Thymus (tissue), 11 donors: ENCODE data around the gene VAPB. TPM values are rescaled to one million over a fixed set of nuclear protein-coding genes. Genes with fewer than 3 reads are reported as not detected.

Source experiments
- DNase-seq, 9 donors: peaks; one replicate each; pipeline ENCODE4 v3.0.0-alpha.2; 2013; ENCODE audit warnings: low spot score in 9 of 9, low read depth in 6 of 9, missing footprints in 1 of 9
- H3K27ac ChIP-seq, 2 donors: one replicate each; pipeline ENCODE4 v1.5.1; 2013; ENCODE audit warnings: control low read depth in 1 of 2, low read depth in 1 of 2, low read length in 1 of 2, mild to moderate bottlenecking in 1 of 2, moderate library complexity in 1 of 2
- H3K27me3 ChIP-seq, 2 donors: one replicate each; pipeline ENCODE4 v1.5.1; 2013; ENCODE audit warnings: low read length in 1 of 2; ENCODE audit not compliant: control insufficient read depth in 2 of 2, insufficient read depth in 1 of 2
- H3K36me3 ChIP-seq, 2 donors: one replicate each; pipeline ENCODE4 v1.5.1; 2013; ENCODE audit warnings: low read length in 1 of 2, mild to moderate bottlenecking in 1 of 2, moderate library complexity in 1 of 2; ENCODE audit not compliant: control insufficient read depth in 2 of 2, insufficient read depth in 2 of 2
- H3K4me1 ChIP-seq, 2 donors: one replicate each; pipeline ENCODE4 v1.5.1; 2013; ENCODE audit warnings: low read length in 2 of 2; ENCODE audit not compliant: control insufficient read depth in 2 of 2, insufficient read depth in 2 of 2
- H3K4me3 ChIP-seq, 2 donors: one replicate each; pipeline ENCODE4 v1.5.1; 2013; ENCODE audit warnings: low read length in 2 of 2, control low read depth in 1 of 2, mild to moderate bottlenecking in 1 of 2
- H3K9me3 ChIP-seq, 2 donors: one replicate each; pipeline ENCODE4 v1.5.1; 2013; ENCODE audit warnings: low read length in 1 of 2, mild to moderate bottlenecking in 1 of 2; ENCODE audit not compliant: control insufficient read depth in 2 of 2, insufficient read depth in 1 of 2
- WGBS: extraction: QIAGEN DNeasy Blood & Tissue Kit; methylation state at CpG from one replicate; pipeline ENCODE4 v1.1.7; 2013; 5-methylcytosine and 5-hydroxymethylcytosine counted together
- polyA plus RNA-seq: library from polyadenylated mRNA; stranded (reverse); fragments of 200-250 nt; gene quantifications from one replicate; pipeline ENCODE4 v1.2.3, GENCODE V29; 2013
- total RNA-seq: library from RNA; stranded (reverse); fragments of 120-200 nt; gene quantifications from one replicate; pipeline ENCODE4 v1.2.4, GENCODE V29; 2013
- donor health status: healthy.

The VAPB gene
- total and polyA plus RNA-seq, 2 donors = 7.6 to 29.0 TPM

DNA sequence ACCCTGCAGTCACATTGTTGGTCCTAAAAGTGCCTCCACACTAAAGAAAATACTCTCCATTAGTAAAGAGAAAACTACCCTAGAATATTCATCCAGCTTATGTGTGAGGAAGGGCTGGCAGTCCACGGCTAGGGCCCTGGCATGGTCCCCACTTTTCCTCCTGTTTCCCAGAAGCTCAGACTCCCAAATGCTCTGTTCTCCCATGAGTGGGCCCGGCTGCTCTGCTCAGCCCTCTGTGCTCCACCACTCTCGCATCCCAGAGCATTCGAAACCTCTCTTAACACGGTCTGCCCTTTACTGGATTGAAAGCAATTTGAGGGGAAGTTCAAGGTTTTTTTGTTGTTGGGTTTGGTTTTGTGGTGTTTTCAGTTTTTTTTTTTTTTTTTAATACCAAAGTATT is 64.4 kb downstream of the VAPB start:
- WGBS = 96% methylated on average over 5 of the region's 5 CpGs
- Histone ChIP-seq H3K4me1 (peaks cover 0 to 3% of the 10 kb centered on the region in 2 donors), H3K27ac (no peak overlapping the region), H3K36me3 (peaks cover 4 to 12% of the 10 kb centered on the region in 2 donors), H3K9me3 (peaks cover 0 to 3% of the 10 kb centered on the region in 2 donors), H3K27me3 (no peaks in the 10 kb centered on the region), H3K4me3 (no peak overlapping the region)
- DNase-seq = no peak

DNA sequence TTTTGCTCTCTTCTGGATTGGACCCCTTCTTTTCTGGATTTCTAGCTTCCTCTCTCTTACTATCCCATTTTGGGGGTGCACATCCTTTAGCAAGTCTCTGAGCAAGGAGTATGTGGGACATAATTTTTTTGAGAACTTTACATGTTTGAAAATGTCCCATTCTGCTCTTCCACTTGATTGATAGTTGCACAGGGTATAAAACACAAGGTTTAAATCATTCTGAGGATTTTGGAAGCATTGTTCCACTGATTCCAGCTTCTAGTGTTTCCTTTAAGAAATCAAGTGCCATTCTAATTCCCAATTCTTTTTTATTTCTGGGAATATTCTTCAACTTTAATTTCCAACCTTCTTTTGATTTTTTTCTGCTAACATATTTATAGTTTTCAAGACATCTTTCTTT is 65.4 kb downstream of the VAPB start:
- H3K4me3 ChIP-seq = no peak overlapping the region
- H3K27ac ChIP-seq = no peak overlapping the region
- peaks cover 0 to 3% of the 10 kb centered on the region in 2 donors for H3K4me1 ChIP-seq
- peaks cover 0 to 6% of the 10 kb centered on the region in 2 donors for H3K36me3 ChIP-seq
- no peaks in the 10 kb centered on the region for H3K27me3 ChIP-seq
- no peak for DNase-seq
- H3K9me3 ChIP-seq = peaks cover 0 to 3% of the 10 kb centered on the region in 2 donors

DNA sequence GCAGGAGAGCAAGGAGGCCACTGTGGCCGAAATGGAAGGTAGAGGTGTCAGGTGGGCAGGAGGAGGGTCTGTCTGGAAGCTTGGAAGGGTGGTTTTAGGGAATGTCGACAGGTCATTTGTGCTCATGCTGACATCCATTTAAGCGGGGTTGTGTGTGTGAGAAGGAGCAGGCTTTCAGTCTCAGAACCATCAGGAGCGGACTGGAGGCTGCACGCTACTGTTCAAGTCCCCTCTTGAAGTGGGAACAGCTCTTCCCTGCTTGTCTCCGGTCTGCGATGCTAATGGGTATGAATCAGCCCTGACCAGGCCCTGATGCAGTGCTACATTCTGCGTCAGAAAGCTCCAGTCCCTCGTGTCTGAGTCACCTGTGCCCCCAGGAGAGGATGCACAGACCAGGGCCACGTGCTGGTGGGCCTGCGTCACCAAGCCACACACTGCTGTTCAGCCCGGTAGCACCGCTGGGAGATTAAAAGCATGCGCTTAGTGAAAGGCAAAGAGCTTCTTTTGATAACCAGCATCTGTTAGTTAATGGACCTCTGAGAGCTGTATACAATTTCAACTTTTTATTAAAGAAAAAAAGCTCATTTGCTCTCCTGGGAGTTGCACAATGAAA is 68.2 kb downstream of the VAPB start:
- H3K27me3 ChIP-seq = no peaks in the 10 kb centered on the region
- H3K9me3 ChIP-seq = peaks cover 0 to 3% of the 10 kb centered on the region in 2 donors
- peaks cover 0 to 3% of the 10 kb centered on the region in 2 donors for H3K4me1 ChIP-seq
- WGBS = 96% methylated on average over 14 of the region's 14 CpGs
- no peaks in the 10 kb centered on the region for H3K36me3 ChIP-seq
- H3K4me3 ChIP-seq = no peak overlapping the region
- DNase-seq = no peak
- H3K27ac ChIP-seq = no peak overlapping the region

DNA sequence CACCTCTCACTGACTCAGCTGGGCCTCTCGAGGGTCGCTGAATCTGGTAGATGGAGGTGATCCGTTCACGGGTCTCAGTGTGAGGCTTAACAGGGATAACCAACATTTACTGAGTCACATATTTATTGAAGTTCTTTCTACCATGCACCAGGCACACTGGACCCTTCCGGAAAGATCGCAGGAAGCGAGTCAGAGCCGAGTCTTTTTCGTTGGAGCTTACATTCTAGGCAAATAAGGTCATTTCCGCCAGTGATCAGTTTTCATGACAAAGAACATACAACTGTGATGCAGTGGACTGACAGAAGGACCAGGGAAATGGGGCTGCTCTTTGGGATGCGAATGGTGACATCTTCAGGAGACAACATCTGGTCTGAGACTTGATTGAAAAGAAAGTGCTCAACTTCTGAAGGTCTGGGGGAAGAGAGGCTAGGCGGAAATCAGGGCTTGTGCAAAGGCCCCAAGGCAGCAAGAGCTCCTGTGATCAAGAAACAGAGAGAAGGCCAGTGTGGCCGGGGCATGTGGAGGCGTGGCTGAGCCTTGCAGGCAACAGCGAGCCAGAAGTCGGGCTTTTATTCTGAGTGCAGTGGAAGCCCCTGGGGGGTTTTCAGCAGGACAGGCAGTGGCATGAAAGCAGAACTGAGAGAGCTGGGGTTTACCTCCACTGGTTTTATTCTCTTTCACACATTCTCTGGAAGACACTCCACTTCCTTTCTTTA is 69.5 kb downstream of the VAPB start:
- WGBS = 95% methylated on average over 16 of the region's 16 CpGs
- H3K4me1 ChIP-seq = peaks cover 0 to 3% of the 10 kb centered on the region in 2 donors
- no peaks in the 10 kb centered on the region for H3K36me3 ChIP-seq
- no peak overlapping the region for H3K4me3 ChIP-seq
- H3K27ac ChIP-seq = no peak overlapping the region
- no peaks in the 10 kb centered on the region for H3K9me3 ChIP-seq
- H3K27me3 ChIP-seq = no peaks in the 10 kb centered on the region
- DNase-seq = no peak

DNA sequence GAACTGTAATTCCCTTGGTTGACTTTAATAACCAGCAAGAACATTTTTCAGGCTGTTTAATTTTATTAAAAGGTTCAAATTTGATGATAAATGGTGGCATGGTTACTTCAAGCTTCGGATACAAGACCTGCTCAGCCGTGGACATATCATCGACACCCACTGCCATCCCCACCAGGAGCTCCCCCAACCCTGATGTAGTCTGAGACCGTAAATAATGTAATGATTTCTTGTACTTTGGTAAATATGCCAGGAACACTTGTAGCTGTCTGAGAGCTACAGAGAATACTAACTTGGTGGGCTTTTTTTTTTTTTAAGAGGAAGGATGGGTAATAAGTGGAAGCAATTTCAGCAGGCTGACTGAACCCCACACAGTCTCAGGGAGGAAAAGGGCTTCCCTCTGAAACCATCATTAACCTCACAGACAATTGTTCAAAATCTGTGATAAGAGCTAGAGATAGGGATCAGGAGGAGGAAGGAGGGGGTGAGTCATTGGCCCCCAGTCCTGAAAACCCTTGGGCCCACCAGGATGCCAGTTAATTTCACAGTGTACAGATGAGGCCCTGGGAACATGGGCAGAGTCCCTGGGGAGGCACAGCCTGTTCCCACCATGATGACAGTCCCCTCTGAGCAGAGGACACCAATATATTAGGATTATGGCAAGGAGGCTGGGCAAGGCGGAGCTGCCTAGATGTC is 70.2 kb downstream of the VAPB start:
- Histone ChIP-seq H3K36me3 (no peaks in the 10 kb centered on the region), H3K4me1 (peaks cover 0 to 3% of the 10 kb centered on the region in 2 donors), H3K27me3 (no peaks in the 10 kb centered on the region), H3K27ac (no peak overlapping the region), H3K9me3 (no peaks in the 10 kb centered on the region), H3K4me3 (no peak overlapping the region)
- DNase-seq = no peak
- 96% methylated on average over 5 of the region's 5 CpGs for WGBS

DNA sequence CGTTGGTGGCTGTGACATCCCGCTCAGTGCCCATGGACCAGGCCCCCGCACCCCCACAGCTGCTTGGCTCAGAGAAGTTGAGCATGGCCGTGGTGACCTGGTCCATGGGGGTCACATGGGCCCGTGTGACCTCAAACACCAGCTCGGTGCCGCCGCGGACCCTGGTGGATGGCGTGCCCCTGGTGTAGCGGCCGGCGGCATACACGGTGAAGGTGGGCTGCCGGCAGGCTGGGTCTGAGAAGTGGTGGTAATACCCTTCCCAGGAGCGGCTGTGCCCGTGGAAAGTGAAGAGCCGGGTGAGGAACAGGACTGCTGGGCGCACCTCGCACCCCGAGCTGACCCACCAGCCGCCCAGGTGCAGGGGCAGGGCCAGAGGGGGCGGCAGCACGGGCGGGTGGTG is 72.1 kb downstream of the VAPB start:
- H3K9me3 ChIP-seq = no peaks in the 10 kb centered on the region
- H3K27me3 ChIP-seq = peaks cover 0 to 5% of the 10 kb centered on the region in 2 donors
- no peak overlapping the region for H3K27ac ChIP-seq
- DNase-seq = no peak
- WGBS = 98% methylated on average over 25 of the region's 25 CpGs
- no peaks in the 10 kb centered on the region for H3K36me3 ChIP-seq
- H3K4me1 ChIP-seq = peaks cover 0 to 3% of the 10 kb centered on the region in 2 donors
- no peak overlapping the region for H3K4me3 ChIP-seq

DNA sequence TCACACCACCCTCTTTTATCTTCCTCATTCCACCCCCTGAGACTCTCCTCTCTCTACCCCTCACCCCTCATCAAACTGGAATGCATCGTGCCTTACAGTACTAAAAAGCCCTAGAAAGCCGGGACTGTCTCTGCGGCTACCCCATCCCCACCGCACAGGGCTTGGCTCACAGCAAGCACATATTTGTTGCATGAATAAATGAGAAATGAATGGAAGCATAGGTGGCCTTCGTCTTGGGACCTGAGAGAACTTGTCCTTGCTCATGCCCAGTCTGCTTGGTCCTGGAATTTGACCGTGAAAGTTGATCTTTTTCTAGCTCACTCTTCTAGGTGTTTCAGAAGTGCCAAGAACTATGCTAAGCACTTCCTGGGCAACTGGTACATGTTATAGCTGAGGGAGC is 72.9 kb downstream of the VAPB start:
- no peaks in the 10 kb centered on the region for H3K9me3 ChIP-seq
- no peak overlapping the region for H3K27ac ChIP-seq
- peaks cover 0 to 3% of the 10 kb centered on the region in 2 donors for H3K4me1 ChIP-seq
- 94% methylated on average over 6 of the region's 6 CpGs for WGBS
- no peak overlapping the region for H3K4me3 ChIP-seq
- peaks cover 0 to 13% of the 10 kb centered on the region in 2 donors for H3K27me3 ChIP-seq
- DNase-seq = no peak
- H3K36me3 ChIP-seq = no peaks in the 10 kb centered on the region

DNA sequence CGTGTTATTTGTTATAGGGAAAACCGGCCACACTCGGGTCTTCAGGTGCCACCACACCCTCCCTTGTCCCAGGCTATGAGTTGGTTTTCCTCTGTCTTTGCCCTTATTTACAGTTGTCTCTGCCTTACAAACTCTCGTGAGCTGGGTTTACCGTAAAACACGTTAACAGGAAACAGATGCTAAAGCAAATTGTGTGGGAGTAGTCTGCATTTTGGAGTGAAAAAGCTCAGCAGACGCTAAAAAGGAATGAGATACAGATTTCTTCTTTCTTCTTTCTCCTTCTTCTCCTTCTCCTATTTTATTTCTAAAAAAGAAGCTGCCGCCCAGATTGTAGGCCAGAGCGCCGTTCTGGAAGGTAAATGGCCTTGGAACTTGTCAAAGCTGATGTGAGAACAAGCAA is 74.2 kb downstream of the VAPB start:
- Histone ChIP-seq H3K4me1 (no peaks in the 10 kb centered on the region), H3K27ac (no peak overlapping the region), H3K36me3 (no peaks in the 10 kb centered on the region), H3K27me3 (peaks cover 0 to 21% of the 10 kb centered on the region in 2 donors), H3K4me3 (no peak overlapping the region), H3K9me3 (no peaks in the 10 kb centered on the region)
- no peak for DNase-seq
- WGBS = 77% methylated on average over 10 of the region's 10 CpGs

DNA sequence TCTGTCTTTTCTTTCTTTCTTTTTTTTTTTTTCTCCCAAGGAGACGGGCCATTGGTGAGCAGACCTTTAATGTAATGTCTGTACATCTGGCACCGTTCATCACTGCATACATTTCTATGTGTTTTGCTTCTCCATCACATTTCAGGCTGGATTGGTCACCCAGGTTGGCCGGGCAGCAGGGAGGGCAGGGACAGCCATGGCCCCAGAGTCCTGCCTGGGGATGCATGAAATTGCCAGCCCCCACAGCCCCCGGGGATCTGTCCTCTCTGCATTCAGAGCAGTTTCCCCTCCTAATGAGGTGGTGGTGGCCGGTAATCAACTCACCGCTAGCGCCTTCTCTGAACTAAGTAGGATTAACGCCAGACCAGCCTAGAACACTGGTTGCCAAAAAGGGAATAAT is 75.8 kb downstream of the VAPB start:
- H3K4me1 ChIP-seq = no peaks in the 10 kb centered on the region
- H3K9me3 ChIP-seq = no peaks in the 10 kb centered on the region
- DNase-seq = no peak
- no peak overlapping the region for H3K4me3 ChIP-seq
- 91% methylated on average over 8 of the region's 8 CpGs for WGBS
- peaks cover 0 to 28% of the 10 kb centered on the region in 2 donors for H3K27me3 ChIP-seq
- H3K27ac ChIP-seq = no peak overlapping the region
- no peaks in the 10 kb centered on the region for H3K36me3 ChIP-seq
